K562 (cell line): ENCODE measurements around the gene ANKRD13D. TPM values are rescaled to one million over a fixed set of nuclear protein-coding genes. Genes with fewer than 3 reads are reported as not detected.

ENCODE experiments used
- ATAC-seq: fragments of 200-7000 bp; cut with Tn5 transposase; 3 replicates; pipeline ENCODE4 v1.9.1; 2020; ENCODE audit warnings: moderate library complexity
- BruUV-seq: library from RNA; stranded (reverse); fragments of 400-500 nt; replicated peaks from 2 replicates; lab custom pipeline; 2021; lab: Mats Ljungman, UMichigan
- CTCF ChIA-PET: fragments of 300-600 bp; formaldehyde crosslinking; extraction: SDS; loops from one replicate; lab custom pipeline; 2021; ENCODE audit warnings: low intra/inter-chr PET ratio; lab: Yijun Ruan, JAX
- POLR2A ChIA-PET: fragments of 300-600, 350-650 bp; sonication (Branson Sonifier 250); formaldehyde crosslinking; extraction: SDS; loops from one replicate; lab custom pipeline; 2021; ENCODE audit warnings: antibody characterized with exemption, inconsistent platforms; lab: Yijun Ruan, JAX
- DNase-seq, 4 experiments: peaks; one replicate each; pipeline versions ENCODE4 v3.0.0 to v3.0.0-alpha.2; 2011 to 2018; ENCODE audit warnings: low spot score in 3 of 4, mixed read lengths in 3 of 4; ENCODE audit errors: extremely low read depth in 1 of 4
- FAIRE-seq: peaks from 2 replicates; lab custom pipeline; 2011; peaks lifted over from hg19 to GRCh38; lab: Jason Lieb, UNC
- H2AFZ ChIP-seq: 2 replicates; pipeline ENCODE4 v1.6.0; 2011; ENCODE audit warnings: low read depth, low read length, control low read depth, inconsistent platforms
- H3K27ac ChIP-seq: fragments of 200-600 bp; 3 replicates; pipeline ENCODE4 v1.8.0; 2011; ENCODE audit warnings: low read depth, mild to moderate bottlenecking, control low read depth, inconsistent platforms, low read length, moderate library complexity, mixed read lengths; ENCODE audit errors: extremely low read depth
- H3K27me3 ChIP-seq, 2 experiments: fragments of 300-600 bp in 1 of 2; 2 replicates in 1 of 2; 3 replicates in 1 of 2; pipeline versions ENCODE4 v1.6.0 to v1.8.0; 2011; ENCODE audit warnings: inconsistent platforms in 2 of 2, low read length in 2 of 2, mild to moderate bottlenecking in 1 of 2, mixed read lengths in 1 of 2, moderate library complexity in 1 of 2; ENCODE audit not compliant: control insufficient read depth in 2 of 2, insufficient read depth in 2 of 2
- H3K36me3 ChIP-seq: fragments of 300-600 bp; 3 replicates; pipeline ENCODE4 v1.8.0; 2011; ENCODE audit warnings: mild to moderate bottlenecking, low read length, inconsistent platforms; ENCODE audit not compliant: control insufficient read depth, insufficient read depth
- H3K4me1 ChIP-seq, 2 experiments: fragments of 200-600 bp in 1 of 2; replicated peaks in 1 of 2; 2 replicates in 1 of 2; 3 replicates in 1 of 2; pipeline versions ENCODE4 v1.5.1 to v1.8.0; 2011; ENCODE audit warnings: inconsistent platforms in 2 of 2, low read length in 2 of 2, mild to moderate bottlenecking in 1 of 2, mixed read lengths in 1 of 2, moderate library complexity in 1 of 2; ENCODE audit not compliant: control insufficient read depth in 2 of 2, insufficient read depth in 2 of 2
- H3K4me2 ChIP-seq: 2 replicates; pipeline ENCODE4 v1.6.1; 2011; ENCODE audit warnings: low read length, control low read depth, inconsistent platforms, mixed read lengths; ENCODE audit not compliant: insufficient read depth
- H3K4me3 ChIP-seq: fragments of 200-600 bp; sonication (generic), shearing (Covaris generic); 2 replicates; pipeline ENCODE4 v1.5.1; 2016; ENCODE audit warnings: control low read depth, inconsistent platforms
- H3K79me2 ChIP-seq: fragments of 200-600 bp; 3 replicates; pipeline ENCODE4 v1.8.0; 2011; ENCODE audit warnings: low read length, inconsistent platforms; ENCODE audit not compliant: control insufficient read depth, insufficient read depth
- H3K9ac ChIP-seq, 2 experiments: 2 replicates each; pipeline versions ENCODE4 v1.6.0 to v1.6.1; 2011; ENCODE audit warnings: low read depth in 2 of 2, low read length in 2 of 2, control low read depth in 1 of 2, inconsistent platforms in 1 of 2, mild to moderate bottlenecking in 1 of 2, mixed read lengths in 1 of 2; ENCODE audit not compliant: insufficient read depth in 1 of 2
- H3K9me1 ChIP-seq: one replicate; pipeline ENCODE4 v1.6.0; 2011; ENCODE audit warnings: inconsistent platforms, mild to moderate bottlenecking, low read length, moderate library complexity; ENCODE audit not compliant: control insufficient read depth, insufficient read depth
- H3K9me3 ChIP-seq: replicated peaks from 2 replicates; pipeline ENCODE4 v1.5.1; 2011; ENCODE audit warnings: low read depth, low read length, inconsistent platforms; ENCODE audit not compliant: control insufficient read depth, insufficient read depth
- H4K20me1 ChIP-seq: replicated peaks from 2 replicates; pipeline ENCODE4 v1.6.1; 2011; ENCODE audit warnings: low read length, inconsistent platforms, mixed read lengths; ENCODE audit not compliant: control insufficient read depth, insufficient read depth
- ASH1L ChIP-seq: fragments of 450-650 bp; IDR thresholded peaks from 2 replicates; pipeline ENCODE4 v1.6.1; 2018; ENCODE audit warnings: borderline replicate concordance, mild to moderate bottlenecking, low read depth; ENCODE audit not compliant: partially characterized antibody
- BACH1 ChIP-seq: fragments of 200-800 bp; sonication (Bioruptor generic); IDR thresholded peaks from 2 replicates; pipeline ENCODE4 v1.6.1; 2016; ENCODE audit warnings: missing genetic modification characterization, missing compliant biosample characterization
- CBFB ChIP-seq: sonication (generic); formaldehyde crosslinking; IDR thresholded peaks from 2 replicates; pipeline ENCODE4 v1.4.0; 2020; ENCODE audit warnings: mild to moderate bottlenecking, missing genetic modification reagents
- CREM ChIP-seq: IDR thresholded peaks from 2 replicates; pipeline ENCODE4 v1.6.1; 2014; ENCODE audit warnings: antibody characterized with exemption, low read depth
- JUN ChIP-seq, 2 experiments: sonication (generic) in 1 of 2; formaldehyde crosslinking in 1 of 2; IDR thresholded peaks; 2 replicates each; pipeline versions ENCODE4 v1.6.1 to v1.8.0; 2012 to 2022; ENCODE audit warnings: borderline replicate concordance in 2 of 2, mild to moderate bottlenecking in 2 of 2, improper control_type of control experiment in 1 of 2, low read depth in 1 of 2, low read length in 1 of 2, missing genetic modification reagents in 1 of 2
- MAFK ChIP-seq: IDR thresholded peaks from 2 replicates; pipeline ENCODE4 v1.6.1; 2011; ENCODE audit warnings: low read length, improper control_type of control experiment
- MTA3 ChIP-seq: fragments of 450-650 bp; formaldehyde crosslinking; IDR thresholded peaks from 2 replicates; pipeline ENCODE4 v1.6.1; 2017; ENCODE audit warnings: mild to moderate bottlenecking, borderline replicate concordance
- MYC ChIP-seq, 2 experiments: fragments of 250-450 bp in 1 of 2; sonication (Bioruptor Pico) in 1 of 2; IDR thresholded peaks; 2 replicates each; pipeline versions ENCODE4 v1.5.1 to v1.6.1; 2012 to 2021; ENCODE audit warnings: low read depth in 2 of 2, borderline replicate concordance in 1 of 2, improper control_type of control experiment in 1 of 2, low read length in 1 of 2, mild to moderate bottlenecking in 1 of 2, moderate library complexity in 1 of 2
- NFIC ChIP-seq: fragments of 450-650 bp; IDR thresholded peaks from 2 replicates; pipeline ENCODE4 v1.6.1; 2017; ENCODE audit warnings: mild to moderate bottlenecking, inconsistent platforms
- POLR2B ChIP-seq: fragments of 450-650 bp; IDR thresholded peaks from 2 replicates; pipeline ENCODE4 v1.6.1; 2018; ENCODE audit warnings: low read depth; ENCODE audit not compliant: partially characterized antibody
- RFX5 ChIP-seq: IDR thresholded peaks from 2 replicates; pipeline ENCODE4 v1.6.1; 2011; ENCODE audit warnings: low read depth, mild to moderate bottlenecking, improper control_type of control experiment, low read length
- RHOXF2B ChIP-seq: fragments of 250-450 bp; sonication (Bioruptor Pico); conservative IDR thresholded peaks from 2 replicates; pipeline ENCODE4 v1.5.1; 2021
- TEAD4 ChIP-seq, 2 experiments: sonication (generic) in 1 of 2; formaldehyde crosslinking in 1 of 2; IDR thresholded peaks; 2 replicates each; pipeline versions ENCODE4 v1.6.1 to v1.8.0; 2012 to 2022; ENCODE audit warnings: borderline replicate concordance in 1 of 2, inconsistent platforms in 1 of 2, low read length in 1 of 2, mild to moderate bottlenecking in 1 of 2, missing genetic modification reagents in 1 of 2
- TOE1 ChIP-seq, 2 experiments: fragments of 450-650 bp in 1 of 2; sonication (generic) in 1 of 2; formaldehyde crosslinking in 1 of 2; IDR thresholded peaks; 2 replicates each; pipeline versions ENCODE4 v1.7.1 to v1.8.0; 2016 to 2022; ENCODE audit warnings: borderline replicate concordance in 2 of 2, mild to moderate bottlenecking in 2 of 2, antibody characterized with exemption in 1 of 2, inconsistent platforms in 1 of 2, low read depth in 1 of 2, missing genetic modification reagents in 1 of 2, moderate library complexity in 1 of 2
- ZNF408 ChIP-seq: fragments of 250-450 bp; sonication (Bioruptor Pico); IDR thresholded peaks from 2 replicates; pipeline ENCODE4 v1.4.0; 2020; ENCODE audit warnings: low read depth, mild to moderate bottlenecking, moderate library complexity
- ZNF57 ChIP-seq: fragments of 450-650 bp; formaldehyde crosslinking; IDR thresholded peaks from 2 replicates; pipeline ENCODE4 v1.4.0; 2020; ENCODE audit warnings: mild to moderate bottlenecking, moderate library complexity
- WGBS: fragments of 100-300 bp; shearing (Covaris generic); methylation state at CpG from one replicate; pipeline ENCODE4 v1.1.6; 2016; ENCODE audit warnings: low coverage, mixed read lengths; ENCODE audit not compliant: insufficient coverage; ENCODE audit errors: missing lambda C conversion rate; 5-methylcytosine and 5-hydroxymethylcytosine counted together
- in situ Hi-C: fragments of 300-500 bp; cut with MboI; formaldehyde crosslinking; loops from 4 replicates; pipeline ENCODE4 v1.15.0; 2018; ENCODE audit warnings: inconsistent platforms, mixed read lengths
- intact Hi-C: fragments of 100-400 bp; cut with micrococcal nuclease; formaldehyde crosslinking; loops from 2 replicates; pipeline ENCODE4 v1.14.2; 2022
- polyA plus RNA-seq, 8 experiments: library from polyadenylated mRNA; depleted of rRNA in 4 of 8; stranded (reverse) in 5 of 8; unstranded in 3 of 8; fragments of >200 nt; fragmentation: Nextera tagmentation in 2 of 8; fragmentation: Illumina TruSeq in 1 of 8; extraction: Ambion mirVana in 2 of 8; extraction: Trizol in 1 of 8; gene quantifications; 2 replicates each; pipeline versions ENCODE4 v1.2.1 to v1.2.3, GENCODE V29; 2011 to 2014; ENCODE audit warnings: inconsistent platforms in 1 of 8, missing spikeins in 1 of 8
- total RNA-seq, 7 experiments: library from RNA; depleted of rRNA in 6 of 7; stranded (reverse); fragments of >200 nt in 6 of 7; fragmentation: Illumina TruSeq in 2 of 7; extraction: Trizol in 2 of 7; gene quantifications; 2 replicates each; pipeline versions ENCODE4 v1.2.1 to v1.2.3, GENCODE V29; 2011 to 2021; ENCODE audit warnings: low replicate concordance in 1 of 7
- TF ChIP-seq, protein P1 (sequence below): sonication (generic); formaldehyde crosslinking; IDR thresholded peaks from 2 replicates; pipeline ENCODE4 v1.8.1; 2022; ENCODE audit warnings: missing genetic modification reagents

ANKRD13D gene
- total and polyA plus RNA-seq, 9 of the 15 experiments (the other 6 are each of a cell fraction or from before 2014, with no cell fraction given): 0.94 to 40.9 (median 22.4) TPM

DNA sequence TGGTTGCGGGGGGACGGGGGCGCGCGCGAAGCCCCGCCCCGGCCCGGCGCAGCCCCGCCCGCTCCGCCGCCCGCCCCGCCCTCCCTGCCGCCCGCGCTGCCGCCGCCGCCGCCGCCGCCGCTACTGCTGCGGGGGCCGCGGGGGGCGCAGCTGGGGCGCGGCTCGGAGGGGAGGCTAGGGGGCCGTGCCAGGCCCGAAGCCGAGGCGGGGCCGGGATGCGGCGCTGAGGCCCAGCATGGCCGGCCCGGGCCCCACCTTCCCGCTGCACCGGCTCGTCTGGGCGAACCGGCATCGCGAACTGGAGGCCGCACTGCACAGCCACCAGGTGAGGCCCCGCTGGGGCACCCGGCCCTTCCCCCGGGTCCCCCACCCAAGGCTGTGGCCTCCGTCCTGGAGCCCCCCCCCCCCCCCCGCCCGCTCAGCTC is at the start of gene ANKRD13D (continued):
- TF ChIP-seq, protein P1, sequence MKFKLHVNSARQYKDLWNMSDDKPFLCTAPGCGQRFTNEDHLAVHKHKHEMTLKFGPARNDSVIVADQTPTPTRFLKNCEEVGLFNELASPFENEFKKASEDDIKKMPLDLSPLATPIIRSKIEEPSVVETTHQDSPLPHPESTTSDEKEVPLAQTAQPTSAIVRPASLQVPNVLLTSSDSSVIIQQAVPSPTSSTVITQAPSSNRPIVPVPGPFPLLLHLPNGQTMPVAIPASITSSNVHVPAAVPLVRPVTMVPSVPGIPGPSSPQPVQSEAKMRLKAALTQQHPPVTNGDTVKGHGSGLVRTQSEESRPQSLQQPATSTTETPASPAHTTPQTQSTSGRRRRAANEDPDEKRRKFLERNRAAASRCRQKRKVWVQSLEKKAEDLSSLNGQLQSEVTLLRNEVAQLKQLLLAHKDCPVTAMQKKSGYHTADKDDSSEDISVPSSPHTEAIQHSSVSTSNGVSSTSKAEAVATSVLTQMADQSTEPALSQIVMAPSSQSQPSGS (CRISPR knock-in tag): no peak
- TF ChIP-seq ASH1L: no peak
- TF ChIP-seq MAFK: no peak
- TF ChIP-seq ZNF57: no peak
- TF ChIP-seq CREM: peak; percentile 1; the same call in 1 of the 2 replicates
- TF ChIP-seq TEAD4 (IDR thresholded peaks at IDR 0.05; ENCODE audit: low read length): no peak
- no peak for TF ChIP-seq TEAD4 (CRISPR knock-in tag; IDR thresholded peaks at IDR 0.05; ENCODE audit: borderline replicate concordance)

DNA sequence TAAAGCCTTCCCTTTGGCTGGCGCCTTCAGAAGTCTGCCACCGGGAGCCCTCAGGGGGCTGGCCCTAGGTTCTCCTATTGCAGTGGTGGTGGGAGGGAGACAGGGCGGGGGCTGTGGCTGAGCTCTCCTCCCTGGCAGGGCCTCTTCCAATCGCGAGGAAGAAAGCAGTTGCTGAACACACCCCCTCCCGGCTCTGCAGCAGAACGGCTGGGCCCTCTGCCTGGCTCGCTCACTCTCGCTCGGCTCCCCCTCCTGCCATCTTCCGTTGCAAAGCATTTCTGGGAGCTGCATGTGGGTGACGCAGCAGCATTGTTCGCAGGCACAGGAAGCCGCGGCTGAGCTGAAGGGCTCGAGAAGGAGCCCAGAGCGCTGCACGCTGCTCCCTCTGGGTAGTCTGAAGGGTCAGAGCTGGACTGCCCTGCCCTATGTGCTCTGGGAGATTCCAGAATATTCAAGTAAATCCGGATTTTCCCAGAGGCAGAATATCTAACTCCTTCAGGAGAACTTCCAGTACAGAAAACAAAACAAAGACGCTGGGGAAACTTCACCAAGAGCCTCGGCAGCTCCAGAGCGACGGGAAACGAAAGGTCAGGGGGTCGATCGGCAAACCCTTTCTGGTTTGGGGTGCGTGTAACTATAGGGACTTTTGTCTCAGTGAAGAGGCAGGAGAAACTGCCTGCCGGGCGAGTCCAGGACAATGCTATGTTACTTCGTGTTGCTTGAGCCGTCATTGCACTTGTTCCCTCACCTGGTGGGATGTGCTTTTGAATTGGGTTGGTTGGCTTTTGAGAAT is 49.1 kb upstream of the ANKRD13D start:
- DNase-seq: peak; percentile 93 to 98 (median 95)
- WGBS: 1% methylated on average over 26 of the region's 31 CpGs
- Histone ChIP-seq H3K4me2 (peak overlapping the region; percentile 89), H3K9me3 (no peaks in the 10 kb centered on the region), H3K9ac (peak overlapping the region; percentile 94 to 99), H3K27me3 (no peaks in the 10 kb centered on the region), H3K36me3 (peaks cover 34% of the 10 kb centered on the region), H2AFZ (peak overlapping the region; percentile 80), H3K27ac (peak overlapping the region; percentile 94), H3K4me3 (peak overlapping the region; percentile 85), H3K4me1 (peaks cover 8 to 22% of the 10 kb centered on the region in 2 experiments), H3K9me1 (no peaks in the 10 kb centered on the region), H4K20me1 (peaks cover 15% of the 10 kb centered on the region), H3K79me2 (peaks cover 55% of the 10 kb centered on the region)
- TSS peak; percentile 65 for BruUV-seq
- FAIRE-seq: peak; percentile 98
- POLR2A ChIA-PET: interaction anchor here (0.6 to 4.1 kb wide), 18 partner anchors 9 to 155 kb away, joined by 3 to 58 read pairs (median 4); partner anchors contain the start of gene GRK2
- in situ Hi-C loops: no loop called here
- CTCF ChIA-PET: no interaction called here
- intact Hi-C loops: loop anchor here (2.0 kb wide), 1 partner anchor 119 kb away; no protein-coding TSS in a partner anchor
- peak; percentile 97 for ATAC-seq
- TF ChIP-seq MYC (IDR thresholded peaks at IDR 0.05; ENCODE audit: low read depth, low read length): peak; percentile 99
- TF ChIP-seq MYC (CRISPR knock-in tag; IDR thresholded peaks at IDR 0.05; ENCODE audit: borderline replicate concordance, low read depth): peak; percentile 57; the same call in 1 of the 2 replicates
- peak; percentile 90 for TF ChIP-seq MTA3
- TF ChIP-seq TOE1 (IDR thresholded peaks at IDR 0.05; ENCODE audit: borderline replicate concordance): 0 out of 2 replicates have a peak, but pooled peaks have one; percentile 51
- TF ChIP-seq TOE1 (CRISPR knock-in tag; IDR thresholded peaks at IDR 0.05; ENCODE audit: borderline replicate concordance, low read depth): no peak
- TF ChIP-seq ZNF408 (CRISPR knock-in tag): no peak
- TF ChIP-seq JUN (IDR thresholded peaks at IDR 0.05; ENCODE audit: borderline replicate concordance, low read depth, low read length): peak; percentile 75; the same call in 1 of the 2 replicates
- TF ChIP-seq JUN (CRISPR knock-in tag; IDR thresholded peaks at IDR 0.05; ENCODE audit: borderline replicate concordance): 0 out of 2 replicates have a peak, but pooled peaks have one; percentile 53
- peak; percentile 75 for TF ChIP-seq POLR2B
- peak; percentile 68; the same call in 1 of the 2 replicates for TF ChIP-seq BACH1 (tag)
- TF ChIP-seq CBFB (CRISPR knock-in tag): no peak
- TF ChIP-seq NFIC: peak; percentile 10; the same call in 1 of the 2 replicates
- TF ChIP-seq RFX5: no peak
- TF ChIP-seq RHOXF2B (CRISPR knock-in tag): no peak
